GM23338 (cell line): ENCODE measurements around the gene EFCAB6.

ENCODE experiments used
- CTCF ChIP-seq, 2 experiments: fragments of 200-600 bp in 1 of 2; sonication (generic) in 1 of 2; conservative IDR thresholded peaks; 2 replicates each; pipeline versions ENCODE4 v1.5.1 to v1.6.1; 2016 to 2017; ENCODE audit warnings: antibody characterized with exemption in 2 of 2, low read depth in 2 of 2, mild to moderate bottlenecking in 2 of 2, moderate library complexity in 1 of 2
- EZH2 ChIP-seq: fragments of 200-600 bp; sonication (generic); IDR thresholded peaks from one replicate; pipeline ENCODE4 v1.8.0; 2017; ENCODE audit warnings: antibody characterized with exemption, mild to moderate bottlenecking, low read depth; ENCODE audit not compliant: unreplicated experiment
- EZH2phosphoT487 ChIP-seq: fragments of 200-600 bp; sonication (generic); IDR thresholded peaks from one replicate; pipeline ENCODE4 v1.8.1; 2018; ENCODE audit warnings: antibody characterized with exemption; ENCODE audit not compliant: unreplicated experiment
- POLR2AphosphoS5 ChIP-seq: IDR thresholded peaks from 2 replicates; pipeline ENCODE4 v1.6.1; 2016; ENCODE audit warnings: antibody characterized with exemption, low read depth

- TF ChIP-seq EZH2 (no peak), CTCF (conservative IDR thresholded peaks at IDR 0.05; ENCODE audit: low read depth in 2 of 2) (no peak), POLR2AphosphoS5 (no peak), EZH2phosphoT487 (no peak)
These were observed 98.0 kb downstream of the EFCAB6 start for GRCh38 chr22:43714104-43714503.
